ENCODE results near the gene TP53I13. TPM values are rescaled to one million over a fixed set of nuclear protein-coding genes. Genes with fewer than 3 reads are reported as not detected.
"Not testable (repeated sequence)": the region's sequence is repeated elsewhere in the genome, so short reads cannot be mapped to it uniquely, and the experiment has no call there.

The TP53I13 gene, protein sequence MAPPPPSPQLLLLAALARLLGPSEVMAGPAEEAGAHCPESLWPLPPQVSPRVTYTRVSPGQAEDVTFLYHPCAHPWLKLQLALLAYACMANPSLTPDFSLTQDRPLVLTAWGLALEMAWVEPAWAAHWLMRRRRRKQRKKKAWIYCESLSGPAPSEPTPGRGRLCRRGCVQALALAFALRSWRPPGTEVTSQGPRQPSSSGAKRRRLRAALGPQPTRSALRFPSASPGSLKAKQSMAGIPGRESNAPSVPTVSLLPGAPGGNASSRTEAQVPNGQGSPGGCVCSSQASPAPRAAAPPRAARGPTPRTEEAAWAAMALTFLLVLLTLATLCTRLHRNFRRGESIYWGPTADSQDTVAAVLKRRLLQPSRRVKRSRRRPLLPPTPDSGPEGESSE
- 13.4 TPM for total RNA-seq

DNA sequence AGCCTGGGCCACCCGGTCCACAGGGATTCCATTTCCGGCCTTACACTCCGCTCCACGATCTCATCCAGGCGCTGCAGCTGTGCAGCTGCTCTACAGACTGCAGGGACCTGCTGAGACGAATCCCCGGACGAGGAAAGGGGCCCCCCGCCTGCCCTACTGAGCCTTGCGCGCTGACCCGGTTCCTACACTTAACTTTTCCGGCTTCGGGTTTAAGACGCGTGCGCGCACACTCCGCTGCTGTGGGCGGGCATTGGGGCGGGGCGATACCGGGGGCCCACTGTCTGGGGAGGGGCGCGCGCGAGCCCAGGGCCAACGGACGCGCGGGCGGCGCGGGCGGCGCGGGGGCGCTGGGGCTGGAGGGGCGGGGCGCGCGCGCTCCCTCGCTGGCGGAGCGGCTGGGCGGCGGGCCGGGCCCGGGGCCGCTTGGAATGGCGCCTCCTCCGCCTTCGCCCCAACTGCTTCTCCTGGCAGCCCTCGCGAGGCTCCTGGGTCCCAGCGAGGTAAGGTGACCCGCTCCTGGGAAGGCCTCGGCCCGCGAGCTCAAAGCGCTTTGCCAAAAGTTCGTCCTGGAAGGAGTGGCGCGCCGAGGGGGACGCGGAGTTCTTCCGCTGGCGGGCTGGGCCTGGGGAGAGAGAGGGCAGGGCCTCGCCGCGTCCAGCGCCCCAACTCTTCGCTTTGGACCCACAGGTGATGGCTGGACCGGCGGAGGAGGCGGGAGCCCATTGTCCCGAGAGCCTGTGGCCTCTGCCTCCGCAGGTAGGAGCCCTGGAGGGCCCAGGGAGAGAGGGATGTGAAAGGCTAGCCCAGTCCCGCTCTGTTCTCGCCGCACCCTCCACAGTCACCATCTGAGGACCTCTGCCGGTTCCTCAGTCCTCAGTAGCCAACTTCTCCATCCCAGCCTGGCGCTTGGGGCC lies at the start of gene TP53I13:
TP53I13 (plus strand) TSS at position 371 of the 914 bp plus-strand sequence; CDS start at position 429, 58 bp downstream.
- peak; percentile 62 for ATAC-seq

DNA sequence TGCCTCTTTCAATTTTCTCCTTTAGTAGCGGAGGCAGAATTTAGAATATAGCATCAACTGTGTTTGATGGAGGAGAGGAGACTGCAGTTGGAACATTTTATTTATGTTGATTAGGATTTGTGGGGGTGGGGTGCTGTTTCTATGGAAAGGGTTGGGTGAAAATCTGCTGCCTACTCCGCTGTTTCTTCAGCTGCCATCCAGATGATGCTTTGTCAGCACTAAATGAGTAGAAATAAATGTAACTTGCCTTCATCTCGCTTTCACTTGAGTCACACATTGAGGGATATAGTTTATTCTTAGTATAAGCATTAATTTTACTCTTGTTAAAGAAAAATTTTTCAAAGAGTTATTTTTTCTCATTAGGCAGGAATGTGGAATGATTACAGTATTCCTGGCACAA lies 43.8 kb upstream of the TP53I13 start:
- no peak for ATAC-seq

DNA sequence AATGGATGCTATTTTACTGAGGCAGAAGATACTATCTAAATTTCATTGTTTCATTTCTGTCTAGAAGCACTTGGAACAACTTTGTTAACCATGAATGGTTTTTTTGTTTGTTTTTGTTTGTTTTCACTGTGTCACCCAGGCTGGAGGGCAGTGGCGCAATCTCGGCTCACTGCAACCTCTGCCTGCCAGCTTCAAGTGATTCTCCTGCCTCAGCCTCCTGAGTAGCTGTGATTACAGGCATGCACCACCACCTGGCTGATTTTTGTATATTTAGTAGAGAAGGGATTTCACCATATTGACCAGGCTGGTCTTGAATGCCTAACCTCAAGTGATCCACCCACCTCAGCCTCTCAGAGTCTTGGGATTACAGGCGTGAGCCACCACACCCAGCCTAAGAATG lies 42.2 kb upstream of the TP53I13 start:
- no peak for ATAC-seq

DNA sequence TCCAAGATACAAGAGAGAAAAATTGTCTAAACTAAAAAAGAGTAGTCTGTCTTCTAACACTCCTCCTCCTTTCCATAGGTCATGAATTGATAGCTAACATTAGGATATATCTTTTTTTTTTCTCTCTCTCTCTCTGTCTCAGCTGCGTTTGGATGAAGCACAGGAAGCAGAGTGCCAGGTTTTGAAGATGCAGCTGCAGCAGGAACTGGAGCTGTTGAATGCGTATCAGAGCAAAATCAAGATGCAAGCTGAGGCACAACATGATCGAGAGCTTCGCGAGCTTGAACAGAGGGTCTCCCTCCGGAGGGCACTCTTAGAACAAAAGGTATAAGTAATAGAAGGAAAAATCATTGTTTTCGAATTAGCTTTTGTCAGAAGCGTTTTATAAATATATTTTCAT lies 34.5 kb upstream of the TP53I13 start:
- no peak for ATAC-seq

DNA sequence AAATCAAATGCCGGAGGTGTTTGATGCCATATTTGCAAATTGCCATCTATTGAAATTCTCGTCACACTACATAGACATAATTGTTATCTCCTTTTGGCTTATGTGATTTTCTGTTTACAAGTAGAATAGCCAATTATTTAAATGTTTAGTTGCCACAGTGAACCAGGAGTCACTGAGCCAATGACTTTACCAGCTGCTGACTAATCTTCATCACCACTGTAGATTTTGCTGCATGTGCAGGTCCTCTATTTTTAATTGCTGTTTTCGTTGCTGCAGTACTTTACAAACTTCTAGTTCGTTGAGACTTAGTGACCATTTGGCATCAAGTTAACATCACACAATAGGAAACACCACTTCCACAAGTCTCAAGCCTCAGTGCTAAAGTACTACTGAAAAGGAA lies 24.4 kb upstream of the TP53I13 start:
- ATAC-seq, result no peak

DNA sequence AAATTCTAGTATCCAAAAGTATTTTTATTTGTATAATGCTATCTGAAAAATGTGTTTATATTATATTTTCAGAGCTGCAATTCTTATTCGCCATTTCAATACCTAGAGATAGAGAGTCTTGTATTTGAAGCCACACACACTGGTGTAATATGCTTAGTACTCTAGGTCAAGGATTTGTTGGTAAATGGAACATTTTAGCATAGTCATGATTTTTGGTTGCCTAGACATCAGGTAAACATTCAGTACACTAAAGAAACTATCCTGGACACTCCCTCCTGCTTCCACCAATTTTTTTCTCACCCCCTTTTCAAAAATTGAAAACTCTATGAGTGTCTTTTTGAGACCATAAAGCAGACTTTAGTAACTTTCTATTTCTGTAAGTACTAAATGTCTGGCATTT lies 22.4 kb upstream of the TP53I13 start:
- ATAC-seq, result no peak

DNA sequence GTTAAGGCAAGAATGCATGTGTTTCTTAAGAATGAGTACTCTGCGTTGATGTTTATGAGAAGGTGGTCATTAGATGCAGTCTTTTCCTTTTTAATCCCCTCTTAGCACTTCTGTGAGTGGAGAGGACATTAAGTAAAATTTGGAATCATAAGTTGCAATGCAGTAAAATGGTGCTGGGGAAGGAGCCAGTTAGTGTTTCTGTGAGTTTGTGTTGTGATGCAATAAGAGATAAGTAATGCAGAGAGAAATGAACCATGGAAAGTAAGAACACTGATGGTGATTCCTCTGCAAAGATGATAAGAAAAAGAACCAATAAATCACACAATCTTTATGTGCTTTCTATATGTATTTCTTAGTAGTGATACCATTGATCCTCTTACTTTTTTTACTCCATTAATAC lies 21.7 kb upstream of the TP53I13 start:
- no peak for ATAC-seq

DNA sequence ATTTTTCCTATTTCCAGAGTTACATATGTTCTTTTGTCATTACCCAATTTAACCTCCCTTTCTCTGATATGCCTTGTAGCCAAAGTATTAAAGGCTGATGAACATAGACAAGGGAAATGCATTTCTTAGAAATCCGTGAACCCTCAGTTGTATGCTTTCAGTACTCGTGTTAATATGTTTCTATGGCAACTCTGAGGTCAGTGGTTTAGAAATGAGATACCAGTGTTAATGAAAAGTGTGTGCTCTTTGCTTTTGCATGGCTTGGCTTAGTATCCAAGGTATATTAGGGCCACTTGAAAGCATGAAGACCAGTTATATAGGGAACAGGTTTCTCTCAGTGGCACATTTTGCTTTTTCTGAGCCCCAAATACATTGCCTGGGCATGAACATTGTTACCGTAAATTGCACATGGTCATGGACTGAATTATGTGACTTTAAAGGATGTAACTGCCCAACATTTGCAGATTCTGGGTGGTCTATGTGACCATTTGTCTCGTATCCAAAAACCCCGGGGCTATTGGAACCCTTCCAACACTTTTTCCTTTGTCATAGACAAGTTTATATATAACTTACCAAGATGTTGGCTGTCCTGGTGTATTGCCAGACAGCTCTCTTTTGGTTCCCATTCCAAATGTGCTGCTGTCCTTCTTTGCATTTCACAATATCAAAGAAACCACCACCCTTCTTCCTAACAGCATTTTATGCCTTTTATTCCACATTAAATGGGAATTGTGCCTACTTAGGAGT lies 19.2 kb upstream of the TP53I13 start:
- no peak for ATAC-seq

DNA sequence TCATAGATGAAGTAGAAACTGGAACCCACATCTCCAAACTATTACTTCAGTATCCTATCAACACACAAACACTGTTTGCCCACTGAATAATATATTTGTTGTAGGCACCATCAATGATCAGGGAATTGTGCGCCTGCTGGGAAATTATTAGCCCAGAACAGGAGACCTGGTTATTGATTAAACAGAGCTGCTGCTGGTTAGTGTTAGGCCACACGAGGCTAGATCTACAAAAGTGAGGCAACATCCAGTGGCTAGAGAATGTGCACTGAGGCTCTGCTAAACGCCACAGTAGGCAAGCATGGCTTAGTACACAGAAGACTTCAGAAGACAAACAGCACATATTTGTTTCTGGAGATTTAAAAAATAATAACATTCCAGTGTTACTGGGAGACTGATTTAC lies 12.7 kb upstream of the TP53I13 start:
- ATAC-seq, result no peak

- no peak for ATAC-seq
These were observed 11.3 kb upstream of the TP53I13 start for GRCh38 chr17:29557085-29557738.

DNA sequence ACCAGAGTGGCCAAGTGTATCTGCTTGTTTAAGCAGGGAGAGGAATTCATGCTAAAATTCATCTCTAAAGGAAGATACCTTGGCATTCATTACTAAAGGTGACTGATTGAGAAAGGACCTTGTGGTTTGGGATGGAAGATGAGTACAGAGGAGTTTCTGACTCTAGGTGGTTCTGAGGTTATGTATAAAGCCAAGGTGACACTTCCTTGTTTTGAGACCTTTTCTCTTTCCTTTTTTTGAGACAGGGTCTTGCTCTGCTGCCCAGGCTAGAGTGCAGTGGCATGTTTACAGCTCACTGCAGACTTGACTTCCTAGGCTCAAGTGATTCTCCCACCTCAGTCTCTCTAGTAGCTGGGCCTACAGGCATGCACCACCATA lies 10.8 kb upstream of the TP53I13 start:
- ATAC-seq, result no peak

DNA sequence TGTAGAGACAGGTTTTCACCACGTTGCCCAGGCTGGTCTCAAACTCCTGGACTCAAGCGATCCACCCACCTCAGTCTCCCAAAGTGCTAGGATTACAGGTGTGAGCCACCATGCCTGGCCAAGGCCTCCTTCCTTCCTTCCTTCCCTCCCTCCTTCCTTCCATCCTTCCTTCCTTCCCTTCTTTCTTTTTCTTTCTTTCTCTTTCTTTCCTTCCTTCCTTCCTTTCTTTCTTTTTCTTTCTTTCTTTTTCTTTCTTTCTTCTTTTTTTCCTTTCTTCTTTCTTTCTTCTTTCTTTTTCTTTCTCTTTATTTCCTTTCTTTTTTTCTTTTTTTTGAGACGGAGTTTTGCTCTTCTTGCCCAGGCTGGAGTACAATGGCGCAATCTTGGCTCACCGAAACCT lies 10.4 kb upstream of the TP53I13 start:
- not testable (repeated sequence) for ATAC-seq

GRCh38 chr17:29559640-29560039 lies 8.9 kb upstream of the TP53I13 start:
- ATAC-seq, result no peak

GRCh38 chr17:29560316-29560715 lies 8.2 kb upstream of the TP53I13 start:
- no peak for ATAC-seq

DNA sequence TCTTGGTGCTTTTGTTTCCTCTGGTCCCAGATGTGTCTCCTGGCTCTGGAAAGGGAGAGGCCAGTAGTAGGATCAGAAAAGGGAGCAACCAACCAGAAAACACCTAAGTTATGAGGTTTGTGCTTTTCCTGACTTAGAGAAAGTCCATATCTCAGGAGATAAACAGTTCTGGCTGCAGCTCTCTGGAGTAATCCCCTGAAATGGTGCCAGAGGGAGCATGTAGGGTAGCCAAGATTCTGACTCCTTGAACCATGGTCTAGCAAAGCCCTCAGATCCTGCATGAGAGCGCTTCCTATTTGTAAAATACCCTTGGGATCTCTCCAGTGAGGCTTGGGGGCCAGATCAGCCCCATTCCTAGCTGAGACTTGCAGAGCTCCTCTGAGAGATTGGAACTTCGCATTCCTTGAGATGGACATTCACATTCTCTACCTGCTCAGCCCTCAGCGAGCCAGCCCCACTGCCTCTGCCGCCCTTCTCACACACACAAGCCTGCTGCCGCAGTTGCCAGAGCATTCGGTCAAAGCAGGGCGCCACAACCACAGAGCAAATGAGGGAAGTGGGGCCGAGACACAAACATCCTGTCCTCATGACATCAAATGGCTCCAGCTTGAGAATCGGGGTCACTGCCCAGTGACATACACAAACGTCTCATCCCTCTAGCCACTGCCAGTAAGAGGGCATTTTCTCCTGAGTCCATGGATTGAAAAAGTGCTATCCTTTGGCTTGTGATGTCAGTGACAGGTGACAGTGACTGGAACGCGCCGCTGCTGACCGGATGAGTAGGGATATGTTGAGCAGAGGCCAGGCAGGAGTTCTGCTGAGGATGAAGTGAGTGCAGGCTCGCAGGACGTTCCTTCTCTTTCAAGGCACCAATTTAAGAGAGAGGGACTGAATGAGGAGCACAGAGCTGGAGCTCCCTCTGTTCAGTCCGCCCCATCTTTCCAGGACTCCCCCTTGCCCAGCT lies 6.7 kb upstream of the TP53I13 start:
- ATAC-seq, result no peak

DNA sequence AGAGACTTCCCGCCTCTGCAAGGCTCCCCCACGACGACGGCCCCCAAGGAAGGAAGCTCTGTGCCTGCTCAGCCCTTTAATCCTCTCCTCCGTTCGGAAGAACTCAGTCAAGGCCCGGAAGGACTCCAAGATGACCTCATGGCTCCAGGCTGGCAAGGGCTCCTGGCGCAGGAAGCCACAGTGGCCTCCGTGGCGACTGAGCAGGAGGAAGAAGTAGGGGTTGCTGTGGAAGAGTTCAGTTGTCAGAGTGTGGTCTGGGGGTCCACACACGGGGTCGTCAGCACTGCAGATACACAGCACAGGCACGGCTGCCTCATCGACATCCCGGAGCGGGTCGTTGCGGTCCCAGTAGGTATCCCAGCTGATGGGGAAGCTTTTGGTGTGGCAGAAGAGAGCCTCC lies 5.9 kb upstream of the TP53I13 start:
- no peak for ATAC-seq

DNA sequence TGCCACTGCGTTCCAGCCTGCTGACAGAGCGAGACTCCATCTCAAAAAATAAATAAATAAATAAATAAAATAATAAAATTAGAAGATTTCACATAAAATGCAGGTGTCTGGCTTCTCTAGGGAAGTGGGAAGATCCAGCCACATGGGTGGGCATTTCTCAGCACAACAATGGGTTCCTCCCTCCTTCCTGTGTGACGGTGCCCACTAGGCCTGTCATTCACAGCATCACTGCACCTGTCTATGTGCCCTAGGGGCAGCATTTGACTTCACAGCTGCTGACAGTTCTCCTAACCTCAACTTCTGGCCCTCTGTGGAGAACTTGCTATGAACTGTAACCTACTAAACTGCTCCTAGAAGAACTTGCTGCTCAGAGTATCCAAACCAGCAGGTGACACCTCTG lies 4.7 kb upstream of the TP53I13 start:
- ATAC-seq, result no peak

- peak; percentile 29 for ATAC-seq
These were observed 2.6 kb upstream of the TP53I13 start for GRCh38 chr17:29565643-29566472.

DNA sequence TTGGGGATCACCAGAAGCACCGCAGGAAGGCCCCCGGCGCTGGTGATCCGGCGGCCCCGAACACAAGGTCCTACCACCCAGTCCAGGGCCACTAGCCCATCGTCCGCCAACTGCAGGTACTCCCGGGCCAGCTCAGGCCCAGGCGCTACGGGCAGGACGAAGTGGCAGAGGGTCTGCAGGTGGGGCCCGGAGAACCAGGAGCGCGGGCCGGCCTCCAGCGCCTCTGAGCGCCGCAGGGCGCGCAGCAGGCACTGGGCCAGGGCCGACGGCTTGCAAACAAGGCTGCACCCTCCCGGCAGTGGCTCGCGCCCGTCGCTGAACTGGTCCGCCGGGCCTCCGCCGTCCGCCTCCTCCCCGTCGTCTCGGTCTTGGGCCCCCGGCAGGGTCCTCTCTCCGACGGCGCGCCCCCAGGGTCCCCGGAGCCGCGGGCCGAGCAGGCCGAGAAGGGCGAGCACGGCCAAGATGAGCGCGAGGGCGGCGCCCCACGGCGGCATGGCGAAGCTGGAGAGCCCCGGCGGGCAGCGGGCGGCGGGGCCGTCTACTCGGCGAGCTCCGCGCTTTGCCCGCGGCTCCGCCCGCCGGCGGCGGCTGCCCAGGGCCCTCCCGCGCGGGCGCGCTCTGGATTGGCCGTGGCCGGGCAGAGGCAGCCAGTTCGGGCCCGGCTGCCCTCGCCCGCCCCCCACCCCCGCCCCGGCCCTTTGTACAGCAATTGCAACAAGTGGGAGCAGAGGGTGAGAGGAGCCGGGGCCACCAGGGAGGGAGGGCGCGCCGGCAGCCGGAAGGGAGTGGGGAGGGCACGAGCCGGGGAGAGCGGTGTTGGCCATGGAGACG lies 1.8 kb upstream of the TP53I13 start, which contains the start of gene ABHD15:
ABHD15 (minus strand) TSS at position 565 of the 831 bp plus-strand sequence; CDS start at position 494, 71 bp downstream.
- ATAC-seq, result peak; percentile 43

DNA sequence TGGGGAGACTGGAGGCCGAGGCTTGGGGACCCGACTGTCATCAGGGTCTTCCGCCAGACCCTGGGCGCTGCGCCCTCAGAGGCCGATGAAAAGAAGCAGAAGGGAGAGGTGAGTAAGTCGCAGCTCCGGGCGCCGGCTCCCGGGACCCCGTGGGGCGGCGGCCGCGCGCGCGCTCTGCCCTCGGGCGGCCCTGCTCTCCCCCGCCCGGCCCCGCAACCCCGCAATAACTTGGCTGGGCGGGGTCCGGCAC lies 1.3 kb upstream of the TP53I13 start:
- ATAC-seq, result peak; percentile 2

Measured in esophagus mucosa (tissue), 1 donor.